Stimulated activated CD8-positive, alpha-beta memory T cell treated with anti-CD3 and anti-CD28 coated beads, Interleukin-4, amount 100 ng/mL, for 48 hours (primary cell): ENCODE results near the gene ALPK3.

ENCODE experiments used
- DNase-seq: peaks from one replicate; pipeline ENCODE4 v3.0.0-alpha.2; 2020

ALPK3 gene

GRCh38 chr15:84798436-84798946, 18.7 kb upstream of the ALPK3 start:
- no peak for DNase-seq

GRCh38 chr15:84799511-84800187, 17.5 kb upstream of the ALPK3 start:
- DNase-seq, result no peak

- no peak for DNase-seq
These were observed 16.8 kb upstream of the ALPK3 start for GRCh38 chr15:84800365-84800806.

- DNase-seq, result no peak
These were observed 12.9 kb upstream of the ALPK3 start for GRCh38 chr15:84804005-84804900.

GRCh38 chr15:84805221-84805620, 11.9 kb upstream of the ALPK3 start:
- no peak for DNase-seq

GRCh38 chr15:84807228-84807627, 9.9 kb upstream of the ALPK3 start:
- no peak for DNase-seq

- DNase-seq, result no peak
These were observed 6.9 kb upstream of the ALPK3 start for GRCh38 chr15:84810073-84810840.

GRCh38 chr15:84811151-84811550, 6.0 kb upstream of the ALPK3 start:
- no peak for DNase-seq

- no peak for DNase-seq
These were observed 5.3 kb upstream of the ALPK3 start for GRCh38 chr15:84811828-84812227.

- no peak for DNase-seq
These were observed 4.3 kb upstream of the ALPK3 start for GRCh38 chr15:84812842-84813241.

- no peak for DNase-seq
These were observed 3.7 kb upstream of the ALPK3 start for GRCh38 chr15:84813435-84813834.

GRCh38 chr15:84813931-84814330, 3.2 kb upstream of the ALPK3 start:
- DNase-seq, result no peak

GRCh38 chr15:84814916-84815315, 2.2 kb upstream of the ALPK3 start:
- DNase-seq, result no peak

GRCh38 chr15:84817466-84818081, 418 bp downstream of the ALPK3 start:
- DNase-seq, result no peak

- no peak for DNase-seq
These were observed 1.3 kb downstream of the ALPK3 start for GRCh38 chr15:84818261-84819131.

GRCh38 chr15:84819291-84819768, 2.2 kb downstream of the ALPK3 start:
- no peak for DNase-seq

GRCh38 chr15:84819791-84820190, 2.6 kb downstream of the ALPK3 start:
- DNase-seq, result no peak

GRCh38 chr15:84821501-84822021, 4.4 kb downstream of the ALPK3 start:
- no peak for DNase-seq

- no peak for DNase-seq
These were observed 5.6 kb downstream of the ALPK3 start for GRCh38 chr15:84822653-84823281.

GRCh38 chr15:84823282-84823878, 6.2 kb downstream of the ALPK3 start:
- DNase-seq, result no peak
